HG03064 (cell line): Measurements from ENCODE around the gene CEP104.

Experiments used
- ATAC-seq: cut with Tn5 transposase; IDR thresholded peaks from one replicate; pipeline ENCODE4 v1.9.1; 2021; ENCODE audit warnings: low read depth; ENCODE audit not compliant: unreplicated experiment

The CEP104 gene

DNA sequence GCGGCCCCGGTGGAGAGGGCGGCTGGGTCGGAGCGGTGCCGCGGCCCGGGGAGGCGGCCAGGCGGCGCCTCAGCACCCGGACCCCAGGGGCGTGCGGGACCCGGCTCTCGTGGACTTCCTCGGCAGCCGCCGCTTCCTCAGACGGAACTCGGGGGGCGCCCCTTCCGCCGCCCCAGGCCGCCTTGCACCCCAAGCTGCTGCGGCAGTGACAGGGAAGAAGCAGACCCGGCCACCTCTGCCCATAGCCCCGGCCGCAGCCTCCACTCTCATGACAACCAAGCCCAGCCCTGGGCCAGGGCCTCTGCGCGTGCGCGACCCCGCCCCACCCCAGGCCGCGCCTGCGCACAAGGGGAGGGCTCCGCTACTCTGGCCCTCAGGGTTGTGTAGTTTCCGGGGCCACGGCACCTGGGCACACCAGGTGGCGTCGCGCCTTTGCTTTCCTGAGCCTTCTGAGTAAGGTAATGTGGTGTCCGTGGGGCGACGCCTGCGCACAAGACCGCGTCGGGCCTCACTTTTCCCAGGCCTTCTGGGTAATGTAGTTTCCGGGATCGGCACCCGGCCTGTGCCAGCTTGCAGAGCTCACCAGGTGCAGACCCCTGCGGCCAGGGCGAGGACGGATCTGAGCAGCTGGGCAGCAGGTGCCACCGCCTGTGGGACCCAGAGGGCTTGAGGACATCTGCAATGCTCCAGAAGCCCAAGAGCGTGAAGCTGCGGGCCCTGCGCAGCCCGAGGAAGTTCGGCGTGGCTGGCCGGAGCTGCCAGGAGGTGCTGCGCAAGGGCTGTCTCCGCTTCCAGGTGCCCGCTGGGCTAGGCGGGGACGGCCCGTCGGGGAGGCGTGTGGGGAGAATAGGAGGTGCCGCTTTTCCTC lies at the start of gene CEP104, which contains the start of gene DFFB:
Gene CEP104, minus strand, starts transcription at position 289 of the 868 bp plus-strand sequence. CDS start 4,804 bp downstream, outside the sequence.
Gene DFFB, plus strand, starts transcription at position 554 of the 868 bp plus-strand sequence. Its CDS starts 128 bp downstream, at position 682.
- peak; percentile 95 for ATAC-seq

DNA sequence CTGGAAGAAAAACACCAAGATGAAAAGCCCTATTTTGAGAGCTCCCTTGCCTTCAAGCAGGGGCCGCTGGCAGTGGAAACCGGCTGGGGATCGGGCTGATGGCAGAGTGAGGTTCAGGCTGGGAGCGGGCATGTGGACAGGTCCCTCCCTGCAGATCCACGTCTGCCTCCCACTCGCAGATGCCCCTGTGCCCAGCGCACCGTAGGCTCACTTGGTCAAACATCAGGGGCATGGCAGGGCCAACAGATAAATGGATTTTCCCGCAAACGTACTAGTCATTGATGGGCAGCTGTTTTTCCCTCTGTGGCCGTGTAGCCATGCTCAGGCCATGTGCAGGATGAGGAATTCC lies 49.6 kb upstream of the CEP104 start:
- no peak for ATAC-seq

DNA sequence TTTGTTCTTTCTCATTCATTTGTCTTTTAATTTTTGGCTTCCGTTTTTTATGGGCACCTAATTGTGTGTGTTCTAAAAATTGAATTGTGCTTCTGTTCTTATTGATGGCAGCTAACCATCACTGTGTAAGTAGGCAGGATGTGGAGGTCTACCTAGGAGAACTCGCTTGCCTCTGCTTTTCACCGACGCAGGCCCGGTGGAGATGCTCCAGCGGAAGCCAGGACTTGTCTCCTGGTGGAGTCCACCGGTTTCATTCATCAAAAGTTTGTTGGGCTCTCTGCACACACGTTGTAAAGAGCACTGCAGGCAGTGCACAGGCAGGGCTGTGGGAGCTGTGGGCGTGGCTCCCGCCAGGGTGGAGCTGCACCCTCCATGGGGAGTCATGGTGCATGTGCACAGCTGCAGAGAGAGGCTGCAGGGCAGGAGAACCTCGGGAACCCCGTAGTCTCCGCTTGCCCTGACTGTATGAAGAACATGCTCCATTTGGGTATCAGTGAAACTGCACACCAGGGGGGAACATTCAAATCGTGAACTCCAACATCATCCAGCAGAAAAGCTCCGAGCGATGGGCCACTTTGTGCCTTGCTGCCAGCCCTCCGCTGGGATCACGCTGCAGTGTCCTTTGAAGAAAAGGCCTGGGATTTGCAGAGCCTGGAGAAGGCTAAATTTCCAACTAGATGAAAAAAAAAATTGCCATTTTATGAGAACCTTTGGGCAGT lies 49.1 kb upstream of the CEP104 start:
- no peak for ATAC-seq

DNA sequence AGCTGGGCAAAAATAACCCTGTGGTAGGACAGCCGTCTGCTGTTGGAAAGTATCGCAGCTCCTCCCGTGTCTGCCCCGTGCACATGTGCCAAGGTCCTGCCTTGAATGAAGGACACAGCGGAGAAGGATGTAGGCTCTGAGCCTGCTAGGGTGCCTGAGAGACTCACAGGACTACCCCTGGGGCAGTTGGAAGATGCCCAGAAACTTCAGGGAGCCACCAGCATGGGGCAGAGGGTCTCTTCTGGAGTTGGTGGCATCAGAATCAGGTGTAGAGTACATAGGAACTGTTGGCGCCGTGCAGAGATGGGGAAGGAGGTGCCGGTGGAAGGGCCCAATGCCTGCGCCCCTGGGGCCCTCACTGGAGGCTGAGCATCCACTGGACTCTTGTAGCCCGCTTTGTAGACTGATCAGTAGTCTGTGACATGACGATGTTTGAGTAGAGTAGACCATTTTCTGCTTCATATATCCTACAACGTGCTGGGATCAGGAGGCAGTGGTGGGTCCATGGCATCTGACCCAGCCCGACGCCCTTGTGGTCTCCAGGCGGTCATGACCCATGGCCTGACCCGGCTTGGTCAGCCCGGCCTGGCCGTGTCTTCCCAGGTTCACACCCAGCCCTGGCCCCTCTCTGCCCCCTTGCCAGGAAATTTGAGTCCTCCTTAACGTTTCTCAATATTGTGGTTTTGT lies 48.4 kb upstream of the CEP104 start:
- no peak for ATAC-seq

DNA sequence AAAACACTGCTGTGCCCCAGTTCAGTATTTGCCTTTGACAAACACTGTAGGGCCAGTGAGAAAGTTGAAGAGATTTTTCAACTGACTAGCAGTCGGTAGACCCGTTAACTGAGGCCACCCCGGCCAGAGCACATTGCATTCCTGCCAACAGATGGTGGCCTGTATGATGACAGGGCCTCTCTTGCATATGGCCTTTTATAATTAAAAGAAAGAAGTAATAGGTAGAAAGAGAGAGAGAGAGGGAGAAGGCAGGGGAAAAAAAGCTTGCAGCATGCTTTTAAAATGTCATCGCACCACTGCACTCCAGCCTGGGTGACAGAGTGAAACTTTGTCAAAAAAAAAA lies 47.8 kb upstream of the CEP104 start:
- ATAC-seq, result no peak

DNA sequence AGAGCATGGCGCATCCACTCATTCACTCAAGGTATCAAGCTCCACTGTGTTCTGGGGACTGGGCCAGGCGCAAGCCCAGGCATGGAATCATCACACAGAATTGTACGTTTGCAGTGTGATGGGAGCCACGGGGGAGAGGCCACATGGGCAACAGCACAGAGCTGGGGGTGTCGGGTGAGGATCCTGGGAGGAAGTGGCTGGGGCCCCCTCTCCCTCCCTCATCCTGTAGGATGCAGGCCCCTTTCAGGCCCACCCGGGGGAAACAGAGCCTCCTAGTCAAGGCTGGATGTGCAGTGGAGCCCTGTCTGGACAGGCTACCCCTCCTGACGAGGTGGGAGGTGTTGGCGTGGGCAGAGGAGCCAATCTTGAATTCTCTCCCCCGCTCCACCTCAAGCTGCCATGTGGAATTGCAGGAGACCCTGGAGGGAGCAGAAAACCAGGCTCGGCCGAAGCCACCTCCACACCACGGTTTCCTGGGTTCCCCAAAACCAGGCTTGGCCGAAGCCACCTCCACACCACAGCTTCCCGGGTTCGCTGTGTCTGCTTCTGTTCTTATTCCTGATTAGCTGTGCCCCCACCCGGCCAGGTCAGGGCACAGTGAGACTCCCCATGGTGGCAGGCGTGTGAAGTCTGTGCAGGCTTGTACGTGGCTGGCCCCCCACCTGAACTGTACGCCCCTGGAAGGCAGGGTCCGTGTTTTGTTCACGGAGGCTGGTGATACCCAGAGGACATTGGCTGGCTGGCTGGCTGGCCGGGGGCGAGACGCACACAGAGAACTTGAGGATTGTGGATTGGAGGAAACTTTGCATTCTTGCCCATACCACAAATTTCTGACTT lies 47.2 kb upstream of the CEP104 start:
- no peak for ATAC-seq

DNA sequence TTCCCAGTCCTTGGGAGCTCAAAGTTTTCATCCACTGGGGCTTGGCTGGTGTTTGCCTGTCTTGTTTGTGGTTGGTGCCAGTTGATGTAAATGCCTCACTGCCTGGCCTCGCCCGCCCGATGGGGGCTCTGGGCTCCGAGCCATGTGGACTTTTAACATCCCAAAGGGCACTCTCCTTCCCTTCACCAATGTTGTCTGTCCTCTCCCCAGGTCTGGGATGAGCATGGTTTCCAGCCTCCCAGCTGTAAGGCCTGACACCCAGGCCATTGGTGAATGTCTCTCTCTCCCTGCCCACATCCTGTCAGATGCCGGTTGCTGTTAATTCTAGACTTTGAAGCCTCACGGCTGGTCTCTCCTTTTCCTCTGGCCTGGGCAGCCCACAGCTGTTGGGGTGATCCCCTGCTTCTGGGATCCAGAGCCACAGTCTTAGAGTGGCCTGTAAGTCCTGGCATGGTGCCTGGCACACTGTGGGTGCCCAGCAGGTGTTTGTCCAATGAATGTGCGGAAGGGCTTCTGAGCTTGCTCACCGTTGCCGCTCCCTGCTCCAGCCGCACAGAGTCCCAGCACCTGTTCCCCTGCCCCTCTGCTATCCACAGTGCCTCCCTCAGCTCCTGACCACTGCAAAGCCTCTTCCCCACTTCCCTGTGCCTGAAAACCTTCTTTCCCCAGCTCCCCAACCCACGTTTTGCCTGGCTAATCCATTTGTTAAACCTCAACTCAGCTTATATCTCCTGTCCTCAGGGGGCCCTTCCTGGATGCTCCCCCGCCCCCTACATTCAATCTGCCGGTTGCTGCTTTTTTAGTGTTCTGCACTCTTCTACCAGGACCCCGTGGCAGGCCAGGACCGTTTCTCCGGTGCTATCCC lies 46.4 kb upstream of the CEP104 start:
- no peak for ATAC-seq

DNA sequence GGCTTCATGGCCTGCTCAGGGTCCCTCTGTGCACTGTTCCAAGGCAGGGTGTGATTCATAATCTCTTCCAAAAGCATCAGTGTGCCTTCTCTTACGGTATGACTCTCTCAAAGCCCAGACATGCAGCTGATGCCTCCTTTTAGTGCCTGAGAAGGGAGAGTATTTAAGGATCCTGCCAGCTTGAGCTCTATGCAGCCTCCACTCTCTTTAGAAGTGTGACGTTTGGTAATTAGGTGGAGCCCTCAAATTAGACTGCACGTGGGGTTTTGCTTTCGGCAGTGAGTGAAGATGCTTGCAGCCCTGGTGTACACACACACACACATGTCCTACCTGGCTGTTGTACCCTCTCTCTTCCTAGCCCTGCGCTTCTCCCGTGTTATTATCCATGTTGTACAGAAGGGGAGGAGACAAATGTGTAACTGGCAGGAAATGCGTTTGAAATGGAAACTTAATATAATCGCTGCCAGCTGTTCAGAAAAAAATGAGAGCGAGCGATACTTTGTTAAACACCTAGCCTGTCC lies 45.6 kb upstream of the CEP104 start:
- ATAC-seq, result no peak

DNA sequence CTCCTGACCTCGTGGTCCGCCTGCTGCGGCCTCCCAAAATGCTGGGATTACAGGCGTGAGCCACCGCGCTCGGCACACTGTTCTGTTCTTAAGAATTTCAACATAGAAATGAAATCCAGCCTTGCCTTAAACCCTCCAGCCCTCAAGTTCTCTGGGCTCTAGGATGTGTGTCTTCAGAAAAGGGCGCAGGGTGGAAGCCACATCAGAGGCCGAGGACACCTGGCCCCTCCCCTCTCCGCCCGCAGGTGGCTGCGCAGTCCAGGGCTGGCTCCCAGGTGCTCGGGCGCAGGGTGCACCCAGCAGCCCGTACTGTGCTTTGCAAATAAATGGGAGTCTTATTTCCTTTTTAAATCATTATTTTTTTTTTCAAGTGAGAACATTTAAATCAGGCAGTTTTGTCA lies 45.1 kb upstream of the CEP104 start:
- no peak for ATAC-seq

DNA sequence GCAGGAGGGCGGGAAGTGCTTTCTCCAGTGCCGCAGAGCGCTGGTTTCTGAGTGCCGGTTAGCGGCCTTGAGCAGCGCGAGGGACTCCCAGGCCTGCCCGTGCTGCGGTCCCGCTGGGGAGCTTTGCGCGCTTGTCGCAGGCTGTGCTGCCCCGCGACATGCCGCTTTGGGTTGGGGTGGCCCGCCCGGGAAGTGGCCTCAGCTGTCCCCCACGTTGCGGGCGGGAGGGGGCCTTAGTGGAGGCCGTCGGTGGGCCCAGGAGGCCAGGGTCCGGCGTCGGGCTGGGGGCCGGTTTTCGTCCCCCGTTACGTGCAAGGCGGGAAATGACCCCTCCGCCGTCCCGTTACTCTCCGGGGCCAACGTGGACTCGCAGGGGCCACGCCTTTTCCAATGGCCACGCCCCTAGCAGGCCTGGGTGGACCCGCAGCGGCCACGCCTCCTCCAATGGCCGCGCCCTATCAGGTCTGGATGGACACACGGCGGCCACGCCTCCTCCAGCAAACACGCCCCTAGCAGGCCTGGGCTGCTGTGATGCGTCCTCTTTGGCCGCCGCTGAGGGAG lies 44.0 kb upstream of the CEP104 start:
- ATAC-seq, result peak; percentile 46

DNA sequence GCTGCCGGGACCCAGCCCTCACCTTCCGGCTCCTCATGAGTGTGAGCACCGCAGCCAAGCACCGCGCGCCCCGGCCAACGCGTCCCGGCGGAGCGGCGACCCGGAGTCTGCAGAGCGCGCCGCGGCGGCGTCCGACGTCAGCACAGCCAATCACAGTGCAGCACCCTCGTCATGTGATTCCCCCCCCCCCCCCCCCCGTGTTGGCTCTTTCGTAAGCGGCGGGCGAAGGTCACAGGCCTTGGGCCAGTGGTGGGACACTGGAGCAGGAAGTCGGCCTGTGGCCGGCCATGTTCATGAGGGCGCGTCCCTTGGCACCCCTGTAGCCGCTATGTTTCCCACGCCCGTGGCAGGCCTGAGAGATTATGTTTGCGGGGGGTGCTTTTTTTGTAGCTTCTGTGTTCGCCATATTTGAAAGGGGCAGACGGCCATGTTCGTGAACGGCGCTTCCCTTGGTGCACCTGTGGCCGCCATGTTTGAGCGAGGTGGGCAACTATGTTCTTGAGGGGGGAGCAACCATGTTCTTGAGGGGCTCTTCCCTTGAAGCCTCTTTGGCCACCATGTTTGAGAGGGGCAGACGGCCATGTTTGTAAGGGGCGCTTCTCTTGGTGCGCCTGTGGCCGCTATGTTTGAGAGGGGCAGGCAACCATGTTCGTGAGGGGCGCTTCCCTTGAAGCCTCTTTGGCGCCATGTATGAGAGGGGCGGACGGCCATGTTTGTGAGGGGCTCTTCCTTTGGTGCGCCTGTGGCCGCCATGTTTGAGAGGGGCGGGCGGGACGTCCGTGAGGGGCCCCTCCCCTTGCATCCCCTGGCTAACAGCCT lies 43.3 kb upstream of the CEP104 start, which contains the start of gene C1orf174:
Gene C1orf174, minus strand, starts transcription at position 123 of the 819 bp plus-strand sequence. Its CDS starts 86 bp downstream, at position 37.
- ATAC-seq, result peak; percentile 65

DNA sequence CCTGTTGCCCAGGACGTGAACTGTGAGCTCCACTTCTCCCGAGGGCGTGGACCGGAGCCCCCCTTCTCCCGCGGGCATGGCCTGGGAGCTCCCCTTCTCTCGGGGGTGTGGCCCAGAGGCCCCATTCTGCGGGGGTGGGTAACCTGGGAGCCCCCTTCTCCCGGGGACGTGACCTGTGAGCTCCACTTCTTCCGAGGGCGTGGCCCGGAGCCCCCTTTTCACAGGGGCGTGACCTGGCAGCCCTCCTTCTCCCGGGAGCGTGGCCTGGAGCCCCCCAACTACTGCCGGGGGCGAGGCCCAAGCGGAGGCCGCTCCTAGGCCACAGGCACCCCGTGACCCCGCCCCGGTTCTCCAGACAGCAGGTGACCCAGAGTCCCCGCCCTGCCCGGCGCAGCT lies 42.7 kb upstream of the CEP104 start:
- ATAC-seq, result peak; percentile 36

DNA sequence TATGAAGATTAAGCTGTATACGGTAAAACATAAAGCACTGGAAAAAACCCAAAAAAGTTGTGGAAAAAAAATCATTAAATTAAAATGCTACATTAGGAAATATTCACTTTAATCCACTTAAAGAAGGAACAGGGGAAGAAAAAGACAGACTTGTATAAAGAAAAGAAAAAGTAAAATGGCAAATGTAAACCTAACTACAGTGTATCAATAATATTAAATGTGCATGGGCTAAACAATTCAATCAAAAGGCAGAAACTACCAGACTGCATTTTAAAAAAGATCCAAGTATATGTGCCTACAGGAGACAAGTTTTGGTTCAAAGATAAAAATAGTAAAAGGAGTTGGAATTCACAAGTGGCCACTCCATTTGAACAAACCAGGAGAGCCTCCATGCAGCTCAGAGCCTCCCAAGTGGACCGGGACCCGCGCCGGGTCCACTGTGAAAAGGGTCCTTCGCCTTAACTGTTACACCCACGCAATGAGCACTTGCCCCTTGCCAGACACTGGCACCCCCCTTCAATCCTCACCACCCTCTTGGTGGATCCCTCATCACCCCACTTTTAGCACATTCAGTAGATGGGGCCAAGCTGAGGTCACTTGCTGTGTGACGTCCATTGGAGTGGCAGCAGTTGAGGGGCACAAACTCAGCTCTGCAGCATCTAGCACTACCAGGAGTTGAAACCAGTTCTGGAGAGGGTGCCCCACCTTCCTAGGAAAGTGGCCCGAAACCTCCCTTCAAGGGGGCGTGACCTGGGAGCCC lies 42.2 kb upstream of the CEP104 start:
- ATAC-seq, result no peak

DNA sequence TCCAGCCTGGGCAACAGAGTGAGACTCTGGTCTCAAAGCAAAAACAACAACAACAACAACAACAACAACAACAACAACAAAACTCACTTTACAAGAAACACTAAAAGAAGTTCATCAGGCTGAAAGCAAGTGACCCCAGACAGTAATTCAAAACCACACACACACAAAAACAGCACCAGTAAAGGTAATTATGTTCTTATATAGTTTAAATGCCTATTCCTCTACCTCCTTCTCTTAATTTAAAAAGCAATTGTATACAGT lies 41.4 kb upstream of the CEP104 start:
- ATAC-seq, result no peak

DNA sequence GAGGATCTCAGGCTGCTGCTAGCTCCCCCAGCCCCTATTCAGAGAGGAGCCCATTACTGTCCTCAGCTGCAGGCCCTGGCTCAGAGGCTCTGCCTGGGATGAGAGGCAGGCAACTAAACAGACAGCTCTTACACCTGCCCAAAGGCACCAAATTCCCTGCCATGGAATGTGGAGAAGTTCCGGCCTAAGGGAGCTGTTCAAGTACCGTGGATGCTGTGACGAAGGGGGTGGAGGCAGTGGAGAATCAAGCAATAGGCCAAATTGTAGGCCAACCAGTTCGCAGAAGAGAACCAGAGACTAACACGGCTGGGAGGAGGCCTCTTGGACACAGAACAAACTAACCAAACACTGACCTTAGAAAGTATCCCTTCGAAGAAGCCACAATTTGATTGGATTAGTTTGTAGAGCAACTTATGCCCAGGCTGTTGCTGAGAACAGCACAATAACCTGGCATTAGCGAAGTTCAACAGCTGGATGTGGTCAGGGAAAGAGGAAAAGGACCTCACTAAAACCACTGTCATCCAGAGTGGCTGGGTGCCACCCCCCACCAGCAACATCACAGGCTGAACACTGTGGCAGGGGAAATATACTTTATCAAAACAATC lies 39.5 kb upstream of the CEP104 start:
- no peak for ATAC-seq

DNA sequence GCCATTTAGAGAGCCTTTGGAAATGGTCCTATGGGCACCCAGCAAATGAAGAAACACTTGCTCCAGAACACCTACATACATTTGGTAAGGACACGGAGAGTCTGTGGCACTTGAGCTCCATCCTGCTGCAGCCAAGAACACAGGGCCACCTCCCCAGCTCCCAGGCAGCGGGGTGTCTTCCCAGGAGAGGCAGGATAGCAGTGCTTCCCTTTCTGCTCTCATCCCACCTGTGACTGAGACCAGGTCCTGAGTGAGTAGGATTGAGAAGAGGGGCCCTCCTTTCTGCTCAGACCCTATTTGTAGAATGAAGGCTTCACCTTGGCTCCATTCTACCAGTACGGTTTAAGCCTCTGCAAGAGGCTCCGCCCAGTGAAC lies 38.9 kb upstream of the CEP104 start:
- no peak for ATAC-seq

DNA sequence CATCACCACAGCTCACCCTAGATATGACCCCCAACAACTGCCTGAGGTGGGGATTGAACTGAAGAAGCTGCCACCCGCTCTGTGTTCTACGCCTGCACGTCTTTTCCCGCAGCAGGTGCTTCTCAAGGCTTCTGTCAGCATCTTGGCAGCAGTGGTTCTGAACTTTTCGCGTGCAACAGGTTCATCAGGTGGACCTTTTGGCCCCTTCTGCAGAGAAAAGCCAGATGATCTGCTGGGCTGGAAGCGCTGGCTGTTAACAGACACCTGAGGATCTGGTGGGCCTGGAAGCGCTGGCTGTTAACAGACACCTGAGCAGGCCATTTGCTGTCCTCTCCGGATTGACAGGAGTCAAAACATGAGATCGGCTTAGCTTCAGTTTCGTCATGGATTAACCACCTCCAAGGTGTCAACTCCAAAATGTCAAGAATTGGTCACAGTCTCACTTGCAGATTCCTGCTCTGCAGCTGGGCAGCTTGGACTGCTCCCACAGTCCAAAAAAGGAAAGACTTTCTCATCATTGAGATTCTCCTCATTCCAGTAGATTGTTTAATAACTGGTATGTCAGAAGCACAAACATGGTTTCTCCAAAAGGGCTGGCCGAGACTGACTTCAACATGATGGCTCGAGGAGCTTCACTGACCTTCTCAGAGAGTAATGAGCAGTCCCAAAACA lies 38.4 kb upstream of the CEP104 start:
- no peak for ATAC-seq
